Eye (tissue), 1 donor: ENCODE data around the gene DGCR2.
"Not testable (repeated sequence)": the region's sequence is repeated elsewhere in the genome, so short reads cannot be mapped to it uniquely, and the experiment has no call there.

ENCODE experiments used
- DNase-seq: peaks from one replicate; pipeline ENCODE4 v3.0.0-alpha.2; 2015

The DGCR2 gene

GRCh38 chr22:19038164-19038546 is 84.1 kb downstream of the DGCR2 start:
- no peak for DNase-seq

- DNase-seq: no peak
Measured at GRCh38 chr22:19037282-19038163, 84.7 kb downstream of the DGCR2 start.

DNA sequence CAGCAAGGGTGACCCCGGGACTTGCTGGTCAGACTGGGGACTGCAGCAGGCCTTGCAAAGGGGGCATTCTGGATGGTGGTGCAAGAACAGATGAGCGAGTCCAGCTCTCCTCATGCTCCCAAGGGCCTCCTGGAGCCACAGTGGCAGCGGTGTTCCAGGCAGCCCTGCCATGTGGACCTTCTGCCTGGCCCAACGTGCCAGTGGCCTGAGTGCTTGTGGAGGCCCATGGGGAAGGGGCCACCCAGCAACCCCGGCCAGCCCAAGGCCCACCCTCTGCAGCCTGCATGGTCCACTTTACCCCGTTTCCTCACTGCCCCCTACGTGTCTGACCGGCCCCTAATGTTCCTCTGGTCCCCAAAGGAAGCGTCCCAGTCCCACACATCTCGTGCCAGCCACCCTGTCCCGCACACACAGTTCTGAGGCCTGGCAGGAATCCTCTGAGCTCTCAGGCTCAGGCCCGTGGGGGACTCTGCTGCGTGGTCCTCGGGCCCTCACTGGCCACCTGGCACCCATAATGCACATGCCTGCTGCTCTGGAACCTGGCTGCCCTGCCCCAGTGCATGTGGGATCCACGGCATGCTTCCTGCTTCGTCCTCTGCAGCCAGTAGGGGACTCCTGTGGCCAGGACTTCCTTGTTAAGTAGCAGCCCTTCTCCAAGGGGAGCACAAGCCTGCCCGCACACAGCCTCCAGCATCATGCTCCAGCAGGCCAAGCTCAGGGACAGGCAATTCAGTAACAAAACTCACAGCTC is 85.5 kb downstream of the DGCR2 start:
- no peak for DNase-seq

DNA sequence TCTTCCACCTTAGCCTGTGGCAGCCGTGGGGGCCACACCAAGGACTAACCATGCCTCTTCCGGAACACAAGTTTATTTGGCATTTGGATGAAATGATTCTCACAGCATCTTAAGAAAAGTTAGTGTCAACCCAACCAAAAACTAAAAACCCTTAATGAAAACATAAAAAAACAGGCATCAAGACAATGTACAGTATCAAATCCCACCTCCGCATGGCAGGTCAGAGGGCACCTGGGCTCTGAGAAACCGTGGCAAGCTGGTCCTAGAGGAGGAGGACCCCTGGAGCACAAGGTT is 86.0 kb downstream of the DGCR2 start:
- DNase-seq: no peak

DNA sequence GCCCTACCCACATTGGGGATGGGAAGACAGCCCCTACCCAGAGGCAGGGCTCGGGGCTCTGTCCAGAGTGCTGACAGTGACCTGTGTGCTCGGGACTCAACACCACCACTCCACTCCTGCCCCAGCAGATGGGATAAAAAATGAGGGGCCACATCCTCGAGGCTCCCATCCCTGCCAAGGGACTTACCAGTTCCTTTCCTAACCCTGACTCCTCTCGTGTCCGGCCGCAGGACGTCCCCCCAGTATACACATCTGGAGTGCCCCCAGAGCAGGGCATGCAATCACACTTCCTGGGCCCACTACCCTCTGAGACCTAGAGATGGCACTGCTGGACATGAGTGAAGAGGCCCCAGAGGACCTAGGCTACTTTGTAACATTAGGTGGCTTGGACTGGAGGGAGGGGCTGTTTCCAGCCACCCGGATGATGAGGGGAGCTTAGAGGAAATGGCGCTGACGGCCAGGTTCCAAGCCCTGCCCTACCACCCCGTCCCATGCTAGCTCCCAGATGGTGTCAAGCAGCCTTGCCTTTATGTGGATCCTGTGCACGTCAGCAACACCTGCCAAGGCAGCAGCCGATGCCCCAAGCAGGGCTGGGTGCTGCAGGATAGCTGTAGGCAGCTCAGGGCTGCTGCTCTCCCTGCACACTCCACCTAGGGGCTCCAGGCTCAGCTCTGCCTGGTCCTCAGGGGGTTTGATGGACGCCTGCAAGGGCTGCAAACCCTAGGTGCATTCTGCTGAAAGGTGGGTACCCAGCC is 86.6 kb downstream of the DGCR2 start:
- peak; percentile 38 for DNase-seq

DNA sequence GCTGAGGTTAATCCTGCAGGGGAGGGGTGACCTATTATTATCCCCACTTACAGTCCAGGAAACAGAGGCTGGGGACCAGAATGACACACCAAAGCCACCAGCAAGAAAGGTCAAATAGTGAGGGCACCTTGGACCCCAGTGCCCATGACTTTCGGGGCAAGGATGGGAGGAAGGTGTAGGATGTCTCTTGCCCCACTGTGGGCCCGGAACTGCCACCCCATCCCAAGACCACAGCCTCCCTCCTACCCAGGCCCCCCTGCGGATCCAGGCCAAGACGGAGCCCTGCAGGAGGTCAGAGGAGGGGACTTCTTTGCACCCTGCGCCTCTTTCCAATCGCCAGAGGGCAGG is 87.1 kb downstream of the DGCR2 start:
- not testable (repeated sequence) for DNase-seq

DNA sequence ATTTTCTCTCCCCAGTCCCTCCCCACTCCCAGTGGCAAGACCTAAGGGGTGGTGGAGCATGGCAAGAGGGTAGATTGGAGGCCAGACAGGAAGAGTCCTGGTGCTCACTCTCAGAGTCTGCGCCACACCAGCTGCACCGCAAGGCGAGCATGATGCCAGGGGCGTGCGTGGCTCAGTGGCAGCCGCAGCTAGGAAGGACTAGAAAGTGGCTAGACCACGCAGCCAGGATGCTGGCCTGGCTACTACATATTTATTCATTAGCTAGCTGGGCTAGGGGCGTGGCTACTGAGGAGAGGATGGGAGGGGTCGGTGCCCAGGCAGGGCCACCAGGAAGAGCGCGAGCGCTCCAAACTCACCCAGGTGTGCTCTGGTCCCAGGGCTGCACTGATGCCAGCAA is 87.5 kb downstream of the DGCR2 start:
- not testable (repeated sequence) for DNase-seq

DNA sequence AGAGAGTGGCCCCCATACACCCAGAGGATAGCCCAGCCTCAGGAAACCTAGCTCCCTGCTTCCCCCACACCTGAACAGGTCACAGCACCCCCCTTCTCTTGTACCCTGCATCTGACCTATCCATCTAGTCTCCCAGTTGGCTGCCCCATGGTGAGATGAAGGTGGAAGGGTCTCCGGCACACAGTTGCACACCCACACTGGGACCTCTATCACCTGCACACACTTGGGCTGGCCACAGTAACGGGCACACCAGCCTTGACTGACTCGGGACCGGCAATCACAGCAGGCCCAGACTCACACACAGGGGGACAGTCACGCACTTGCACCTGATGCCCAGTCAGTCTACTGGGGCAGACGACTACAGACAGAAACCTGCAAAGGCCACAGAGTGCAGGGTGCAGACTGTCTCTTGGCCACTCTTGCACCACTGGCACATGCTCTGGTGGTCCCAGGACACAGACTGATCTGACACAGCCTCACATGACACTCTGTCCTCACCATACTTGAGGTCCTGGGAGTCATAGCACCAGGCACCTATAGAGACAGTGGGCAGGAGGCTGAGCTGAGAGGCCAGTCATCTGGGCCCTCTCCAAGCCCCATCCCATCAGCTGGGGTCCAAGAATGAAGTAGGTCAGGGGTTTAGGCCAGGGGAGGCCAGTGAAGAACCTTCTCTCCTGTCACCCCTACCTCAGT is 88.0 kb downstream of the DGCR2 start:
- not testable (repeated sequence) for DNase-seq

GRCh38 chr22:19033568-19033905 is 88.7 kb downstream of the DGCR2 start:
- DNase-seq: not testable (repeated sequence)

DNA sequence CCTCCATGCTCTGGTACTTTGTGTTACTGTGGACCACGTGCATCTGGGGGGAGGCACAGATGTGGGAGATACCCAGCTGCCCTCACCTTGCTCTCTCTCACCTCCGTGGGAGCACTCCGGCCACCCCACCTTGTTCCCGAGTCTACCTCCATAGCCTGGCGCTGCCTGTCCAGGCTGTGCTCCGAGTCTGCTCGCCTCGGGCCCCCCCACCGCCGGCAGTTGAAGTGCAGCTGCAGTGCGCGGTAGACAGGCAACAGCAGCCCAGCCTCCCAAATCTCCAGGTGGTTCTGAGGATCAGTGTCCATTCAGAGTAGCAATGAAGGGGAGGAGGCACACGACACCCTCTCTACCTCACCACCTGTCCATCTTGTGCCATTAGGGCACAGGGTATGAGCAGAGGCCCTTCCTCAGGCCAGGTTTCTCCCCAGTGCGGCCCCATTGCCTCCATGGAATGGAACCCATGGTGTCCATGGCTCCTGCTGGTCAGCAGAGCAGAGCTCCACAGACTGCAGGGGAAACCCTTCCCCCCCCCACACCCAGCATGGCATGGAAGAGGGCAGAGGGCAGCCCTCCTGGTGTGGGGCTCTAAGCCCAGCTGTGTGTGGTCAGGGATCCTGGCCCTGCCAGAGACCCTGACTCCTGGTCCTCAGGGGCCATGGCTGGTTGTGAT is 89.2 kb downstream of the DGCR2 start:
- DNase-seq: not testable (repeated sequence)

DNA sequence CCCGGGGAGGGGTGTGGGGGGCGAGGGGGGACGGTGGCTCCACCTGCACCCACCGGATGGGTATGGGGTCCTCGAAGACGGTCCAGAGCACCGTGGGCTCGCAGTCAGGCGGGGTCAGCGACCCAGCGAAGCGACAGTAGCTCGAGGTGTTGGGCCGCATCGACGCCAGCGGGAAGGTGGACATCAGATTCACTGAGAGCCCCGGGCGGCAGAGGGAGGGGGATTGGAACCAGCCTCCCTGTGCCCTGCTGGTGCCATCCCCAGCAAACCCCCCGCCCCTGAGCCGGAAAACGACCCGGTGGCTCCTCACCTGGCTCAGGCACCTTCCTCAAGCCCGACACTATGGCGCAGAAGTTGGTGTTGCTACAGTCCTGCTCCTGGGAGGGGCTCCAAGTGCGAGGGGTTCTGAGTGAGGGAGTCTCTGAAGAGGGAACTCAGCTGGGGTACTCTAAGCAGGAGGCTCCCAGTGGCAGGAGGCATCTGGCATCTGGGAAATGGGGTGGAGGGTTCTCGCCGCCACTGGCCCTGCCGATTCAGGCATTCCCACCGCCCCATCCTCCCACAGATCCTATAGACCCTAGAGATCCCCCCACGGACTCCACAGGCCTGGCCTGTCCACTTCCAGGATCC is 89.9 kb downstream of the DGCR2 start:
- not testable (repeated sequence) for DNase-seq

DNA sequence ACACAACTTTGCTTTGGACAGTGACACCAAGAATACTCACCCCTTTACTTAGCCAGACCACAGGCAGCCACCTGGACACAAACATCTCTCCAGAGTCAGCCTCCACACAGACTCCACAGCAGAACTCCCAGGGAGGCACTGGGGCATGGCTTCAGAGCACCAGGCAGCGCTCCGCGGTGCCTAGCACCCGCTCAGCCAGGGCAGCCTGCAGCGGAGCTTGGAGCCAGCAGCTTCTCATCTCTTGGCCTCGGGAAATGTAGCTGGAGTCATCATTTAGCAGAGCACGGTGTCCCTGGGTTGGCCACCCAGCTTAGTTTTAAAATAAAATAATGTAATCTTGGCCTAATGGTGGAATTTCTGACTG is 91.3 kb downstream of the DGCR2 start:
- not testable (repeated sequence) for DNase-seq

DNA sequence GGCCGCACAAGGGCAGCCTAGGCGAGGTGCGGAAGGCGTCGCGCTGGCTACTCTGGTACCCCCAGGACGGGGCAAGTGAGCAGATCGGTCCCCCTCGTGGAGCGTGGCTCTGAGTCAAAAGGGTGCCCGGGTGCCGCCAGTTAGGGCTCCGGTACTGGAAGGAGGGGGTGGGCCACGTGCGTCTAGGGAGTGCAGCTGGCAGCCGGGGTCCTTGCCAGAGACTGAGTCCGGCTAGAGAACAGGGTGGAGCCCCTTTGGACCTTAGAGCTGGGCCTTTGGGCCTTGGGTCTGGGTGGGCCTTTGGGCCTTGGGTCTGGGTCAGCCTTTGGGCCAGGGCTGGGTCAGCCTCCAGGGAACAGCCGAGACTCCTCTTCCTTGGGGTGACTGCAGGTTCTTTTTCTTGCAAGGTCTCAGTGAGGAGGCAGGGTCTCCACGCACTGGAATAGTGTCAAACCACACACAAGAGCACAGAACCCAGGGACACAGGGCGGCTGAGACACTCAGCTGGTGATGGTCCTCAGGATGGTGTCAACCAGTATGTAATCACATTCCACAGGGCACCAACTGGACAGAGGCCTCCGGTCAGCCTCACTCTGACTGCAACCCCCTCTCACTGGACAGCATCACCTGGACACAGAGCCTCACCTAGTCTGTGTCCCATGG is 91.9 kb downstream of the DGCR2 start:
- not testable (repeated sequence) for DNase-seq

GRCh38 chr22:19029113-19030103 is 92.8 kb downstream of the DGCR2 start:
- DNase-seq: peak; percentile 17

- DNase-seq: not testable (repeated sequence)
Measured at GRCh38 chr22:19028060-19028455, 94.2 kb downstream of the DGCR2 start.

DNA sequence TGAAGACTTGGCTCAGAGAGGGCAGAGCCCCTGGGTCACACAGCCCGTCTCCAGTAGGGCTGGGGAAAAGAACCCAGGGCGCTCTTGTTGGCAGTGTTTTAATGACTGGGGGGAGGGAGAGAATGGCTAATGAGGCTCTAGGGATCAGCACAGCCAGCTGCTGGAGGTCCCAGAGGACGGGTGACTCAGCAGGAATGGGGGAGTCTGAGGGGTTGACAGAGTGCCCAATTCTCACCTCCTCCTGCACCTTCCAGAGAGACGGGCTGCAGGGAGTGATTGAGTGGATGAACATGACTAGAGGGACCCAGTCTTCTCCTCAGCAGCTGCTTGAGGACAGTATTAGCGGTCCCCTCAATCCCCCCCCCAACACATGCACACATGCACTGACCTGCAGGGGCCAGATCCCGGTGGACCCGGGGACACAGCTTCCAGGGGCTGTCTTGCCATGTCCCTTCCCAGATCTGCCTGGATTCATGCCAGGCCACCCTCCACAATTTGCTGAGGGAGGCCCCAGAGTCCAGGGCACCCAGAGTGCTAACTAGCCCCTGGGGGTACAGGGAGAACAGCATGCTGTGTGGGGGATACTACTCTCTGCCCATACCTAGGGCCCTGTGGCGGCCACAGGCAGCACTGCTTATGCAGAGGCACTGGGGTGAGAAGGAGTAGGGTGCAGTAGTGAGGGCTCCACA is 94.7 kb downstream of the DGCR2 start:
- DNase-seq: not testable (repeated sequence)

DNA sequence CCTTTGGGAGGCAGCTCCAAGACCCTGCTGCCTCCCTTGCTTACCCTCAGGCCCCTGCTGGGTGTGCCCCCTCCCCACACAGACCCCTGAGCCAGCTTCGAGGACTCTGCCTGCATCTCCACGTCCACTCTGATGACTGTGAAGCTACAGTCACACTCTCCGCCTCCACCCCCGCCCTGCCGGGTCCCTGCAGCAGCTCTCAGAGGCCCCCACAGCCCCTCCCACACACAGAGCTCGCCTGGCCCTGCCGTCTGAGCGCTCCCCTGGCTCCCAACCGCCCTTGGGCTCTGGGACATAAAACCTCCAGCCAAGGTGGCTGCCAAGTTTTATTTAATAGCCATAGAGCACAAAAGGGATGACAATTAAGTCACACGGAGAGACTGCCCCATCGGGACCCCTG is 96.1 kb downstream of the DGCR2 start:
- DNase-seq: not testable (repeated sequence)

GRCh38 chr22:19024956-19025489 is 97.2 kb downstream of the DGCR2 start:
- DNase-seq: not testable (repeated sequence)

DNA sequence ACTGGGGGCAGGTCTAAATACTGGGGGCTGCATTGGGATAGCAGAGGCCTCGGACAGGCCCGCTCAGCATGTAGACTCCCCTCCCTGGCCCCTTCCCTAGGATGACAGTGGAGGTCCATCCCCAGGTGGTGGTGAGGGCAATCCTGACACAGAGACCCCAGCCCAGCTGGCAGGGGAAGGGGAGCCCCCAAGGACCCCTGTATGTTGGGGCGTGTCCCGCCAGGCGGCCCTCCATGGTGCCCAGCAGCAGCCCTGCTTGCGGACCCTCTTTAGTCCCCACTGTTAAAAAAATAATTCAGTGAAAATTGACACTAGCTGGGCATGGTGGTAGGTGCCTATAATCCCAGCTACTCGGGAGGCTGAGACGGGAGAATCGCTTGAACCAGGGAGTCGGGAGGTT is 98.3 kb downstream of the DGCR2 start:
- not testable (repeated sequence) for DNase-seq
